LNCAP (cell line): ENCODE data around the gene PRR20C.
"Not testable (repeated sequence)": the region's sequence is repeated elsewhere in the genome, so short reads cannot be mapped to it uniquely, and the experiment has no call there.

Source experiments
- TF ChIP-seq, protein P1 (sequence below): fragments of 450-650 bp; IDR thresholded peaks from 2 replicates; pipeline ENCODE4 v1.5.1; 2017; ENCODE audit warnings: mild to moderate bottlenecking

PRR20C gene

DNA sequence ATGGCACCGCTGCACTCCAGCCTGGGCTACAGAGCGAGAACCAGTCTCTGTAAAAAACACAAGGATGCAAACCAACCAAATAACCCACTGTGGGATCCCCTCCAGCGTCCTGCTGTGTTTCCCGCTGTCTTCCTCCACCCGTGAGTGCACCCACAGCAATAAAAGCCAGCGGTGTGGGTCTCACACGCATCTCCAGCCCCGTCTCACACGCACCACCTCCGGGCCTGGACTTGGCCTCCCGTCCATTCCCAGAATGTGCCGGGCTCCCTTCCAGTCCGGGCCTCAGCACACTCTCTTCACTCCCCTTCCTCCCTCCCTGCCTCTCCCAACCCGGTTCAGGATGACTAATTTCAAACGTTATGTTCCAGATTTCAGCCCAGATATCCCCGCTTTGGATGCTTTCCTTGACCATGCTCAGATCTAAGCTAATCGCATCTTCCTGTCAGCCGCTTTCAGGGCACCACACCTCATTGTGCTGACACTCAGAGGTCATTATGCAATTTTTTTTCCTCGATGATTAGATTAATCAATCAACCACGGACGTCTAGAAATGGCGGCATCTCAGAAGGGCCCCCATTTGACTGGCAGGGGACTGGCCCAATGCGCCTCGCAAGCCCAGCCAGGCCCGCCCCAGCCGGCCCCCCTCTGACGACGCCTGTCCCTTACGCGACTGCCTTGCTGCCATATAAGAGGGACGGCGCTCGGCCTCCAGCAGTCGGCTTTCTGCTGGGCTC lies 13.5 kb upstream of the PRR20C start, which contains the start of gene PRR20A:
PRR20A (plus strand) TSS at position 684 of the 734 bp plus-strand sequence. CDS start 387 bp downstream, outside the sequence.
- TF ChIP-seq, protein P1, sequence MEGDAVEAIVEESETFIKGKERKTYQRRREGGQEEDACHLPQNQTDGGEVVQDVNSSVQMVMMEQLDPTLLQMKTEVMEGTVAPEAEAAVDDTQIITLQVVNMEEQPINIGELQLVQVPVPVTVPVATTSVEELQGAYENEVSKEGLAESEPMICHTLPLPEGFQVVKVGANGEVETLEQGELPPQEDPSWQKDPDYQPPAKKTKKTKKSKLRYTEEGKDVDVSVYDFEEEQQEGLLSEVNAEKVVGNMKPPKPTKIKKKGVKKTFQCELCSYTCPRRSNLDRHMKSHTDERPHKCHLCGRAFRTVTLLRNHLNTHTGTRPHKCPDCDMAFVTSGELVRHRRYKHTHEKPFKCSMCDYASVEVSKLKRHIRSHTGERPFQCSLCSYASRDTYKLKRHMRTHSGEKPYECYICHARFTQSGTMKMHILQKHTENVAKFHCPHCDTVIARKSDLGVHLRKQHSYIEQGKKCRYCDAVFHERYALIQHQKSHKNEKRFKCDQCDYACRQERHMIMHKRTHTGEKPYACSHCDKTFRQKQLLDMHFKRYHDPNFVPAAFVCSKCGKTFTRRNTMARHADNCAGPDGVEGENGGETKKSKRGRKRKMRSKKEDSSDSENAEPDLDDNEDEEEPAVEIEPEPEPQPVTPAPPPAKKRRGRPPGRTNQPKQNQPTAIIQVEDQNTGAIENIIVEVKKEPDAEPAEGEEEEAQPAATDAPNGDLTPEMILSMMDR: not testable (repeated sequence)

GRCh38 chr13:57147188-57147587 lies 6.7 kb upstream of the PRR20C start, which contains the start of gene PRR20B:
Gene PRR20B (plus strand): TSS chr13:57147488. CDS start chr13:57147875, 387 bp downstream.
- TF ChIP-seq, protein P1: not testable (repeated sequence)

DNA sequence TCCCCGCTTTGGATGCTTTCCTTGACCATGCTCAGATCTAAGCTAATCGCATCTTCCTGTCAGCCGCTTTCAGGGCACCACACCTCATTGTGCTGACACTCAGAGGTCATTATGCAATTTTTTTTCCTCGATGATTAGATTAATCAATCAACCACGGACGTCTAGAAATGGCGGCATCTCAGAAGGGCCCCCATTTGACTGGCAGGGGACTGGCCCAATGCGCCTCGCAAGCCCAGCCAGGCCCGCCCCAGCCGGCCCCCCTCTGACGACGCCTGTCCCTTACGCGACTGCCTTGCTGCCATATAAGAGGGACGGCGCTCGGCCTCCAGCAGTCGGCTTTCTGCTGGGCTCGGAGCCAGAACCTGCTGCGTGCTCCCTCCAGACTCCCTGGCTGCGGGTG lies 6.5 kb downstream of the PRR20C start, which contains the start of gene PRR20D:
PRR20D (plus strand) TSS at position 301 of the 400 bp plus-strand sequence. CDS start 387 bp downstream, outside the sequence.
- TF ChIP-seq, protein P1: not testable (repeated sequence)

DNA sequence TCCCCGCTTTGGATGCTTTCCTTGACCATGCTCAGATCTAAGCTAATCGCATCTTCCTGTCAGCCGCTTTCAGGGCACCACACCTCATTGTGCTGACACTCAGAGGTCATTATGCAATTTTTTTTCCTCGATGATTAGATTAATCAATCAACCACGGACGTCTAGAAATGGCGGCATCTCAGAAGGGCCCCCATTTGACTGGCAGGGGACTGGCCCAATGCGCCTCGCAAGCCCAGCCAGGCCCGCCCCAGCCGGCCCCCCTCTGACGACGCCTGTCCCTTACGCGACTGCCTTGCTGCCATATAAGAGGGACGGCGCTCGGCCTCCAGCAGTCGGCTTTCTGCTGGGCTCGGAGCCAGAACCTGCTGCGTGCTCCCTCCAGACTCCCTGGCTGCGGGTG lies 13.0 kb downstream of the PRR20C start, which contains the start of gene PRR20E:
PRR20E (plus strand) TSS at position 301 of the 400 bp plus-strand sequence. CDS start 387 bp downstream, outside the sequence.
- TF ChIP-seq, protein P1: not testable (repeated sequence)

- TF ChIP-seq, protein P1: no peak
Measured at GRCh38 chr13:57191667-57192066, 37.8 kb downstream of the PRR20C start.
